K562 (cell line): ENCODE measurements around the gene CST4. TPM values are rescaled to one million over a fixed set of nuclear protein-coding genes. Genes with fewer than 3 reads are reported as not detected.

Experiments
- ATAC-seq: fragments of 200-7000 bp; cut with Tn5 transposase; 3 replicates; pipeline ENCODE4 v1.9.1; 2020; ENCODE audit warnings: moderate library complexity
- BruUV-seq: library from RNA; stranded (reverse); fragments of 400-500 nt; replicated peaks from 2 replicates; lab custom pipeline; 2021; lab: Mats Ljungman, UMichigan
- CTCF ChIA-PET: fragments of 300-600 bp; formaldehyde crosslinking; extraction: SDS; loops from one replicate; lab custom pipeline; 2021; ENCODE audit warnings: low intra/inter-chr PET ratio; lab: Yijun Ruan, JAX
- POLR2A ChIA-PET: fragments of 300-600, 350-650 bp; sonication (Branson Sonifier 250); formaldehyde crosslinking; extraction: SDS; loops from one replicate; lab custom pipeline; 2021; ENCODE audit warnings: antibody characterized with exemption, inconsistent platforms; lab: Yijun Ruan, JAX
- DNase-seq, 4 experiments: peaks; one replicate each; pipeline versions ENCODE4 v3.0.0 to v3.0.0-alpha.2; 2011 to 2018; ENCODE audit warnings: low spot score in 3 of 4, mixed read lengths in 3 of 4; ENCODE audit errors: extremely low read depth in 1 of 4
- FAIRE-seq: peaks from 2 replicates; lab custom pipeline; 2011; peaks lifted over from hg19 to GRCh38; lab: Jason Lieb, UNC
- H2AFZ ChIP-seq: 2 replicates; pipeline ENCODE4 v1.6.0; 2011; ENCODE audit warnings: low read depth, low read length, control low read depth, inconsistent platforms
- H3K27ac ChIP-seq: fragments of 200-600 bp; 3 replicates; pipeline ENCODE4 v1.8.0; 2011; ENCODE audit warnings: low read depth, mild to moderate bottlenecking, control low read depth, inconsistent platforms, low read length, moderate library complexity, mixed read lengths; ENCODE audit errors: extremely low read depth
- H3K27me3 ChIP-seq, 2 experiments: fragments of 300-600 bp in 1 of 2; 2 replicates in 1 of 2; 3 replicates in 1 of 2; pipeline versions ENCODE4 v1.6.0 to v1.8.0; 2011; ENCODE audit warnings: inconsistent platforms in 2 of 2, low read length in 2 of 2, mild to moderate bottlenecking in 1 of 2, mixed read lengths in 1 of 2, moderate library complexity in 1 of 2; ENCODE audit not compliant: control insufficient read depth in 2 of 2, insufficient read depth in 2 of 2
- H3K36me3 ChIP-seq: fragments of 300-600 bp; 3 replicates; pipeline ENCODE4 v1.8.0; 2011; ENCODE audit warnings: mild to moderate bottlenecking, low read length, inconsistent platforms; ENCODE audit not compliant: control insufficient read depth, insufficient read depth
- H3K4me1 ChIP-seq, 2 experiments: fragments of 200-600 bp in 1 of 2; replicated peaks in 1 of 2; 2 replicates in 1 of 2; 3 replicates in 1 of 2; pipeline versions ENCODE4 v1.5.1 to v1.8.0; 2011; ENCODE audit warnings: inconsistent platforms in 2 of 2, low read length in 2 of 2, mild to moderate bottlenecking in 1 of 2, mixed read lengths in 1 of 2, moderate library complexity in 1 of 2; ENCODE audit not compliant: control insufficient read depth in 2 of 2, insufficient read depth in 2 of 2
- H3K4me2 ChIP-seq: 2 replicates; pipeline ENCODE4 v1.6.1; 2011; ENCODE audit warnings: low read length, control low read depth, inconsistent platforms, mixed read lengths; ENCODE audit not compliant: insufficient read depth
- H3K4me3 ChIP-seq: fragments of 200-600 bp; sonication (generic), shearing (Covaris generic); 2 replicates; pipeline ENCODE4 v1.5.1; 2016; ENCODE audit warnings: control low read depth, inconsistent platforms
- H3K79me2 ChIP-seq: fragments of 200-600 bp; 3 replicates; pipeline ENCODE4 v1.8.0; 2011; ENCODE audit warnings: low read length, inconsistent platforms; ENCODE audit not compliant: control insufficient read depth, insufficient read depth
- H3K9ac ChIP-seq, 2 experiments: 2 replicates each; pipeline versions ENCODE4 v1.6.0 to v1.6.1; 2011; ENCODE audit warnings: low read depth in 2 of 2, low read length in 2 of 2, control low read depth in 1 of 2, inconsistent platforms in 1 of 2, mild to moderate bottlenecking in 1 of 2, mixed read lengths in 1 of 2; ENCODE audit not compliant: insufficient read depth in 1 of 2
- H3K9me1 ChIP-seq: one replicate; pipeline ENCODE4 v1.6.0; 2011; ENCODE audit warnings: inconsistent platforms, mild to moderate bottlenecking, low read length, moderate library complexity; ENCODE audit not compliant: control insufficient read depth, insufficient read depth
- H3K9me3 ChIP-seq: replicated peaks from 2 replicates; pipeline ENCODE4 v1.5.1; 2011; ENCODE audit warnings: low read depth, low read length, inconsistent platforms; ENCODE audit not compliant: control insufficient read depth, insufficient read depth
- H4K20me1 ChIP-seq: replicated peaks from 2 replicates; pipeline ENCODE4 v1.6.1; 2011; ENCODE audit warnings: low read length, inconsistent platforms, mixed read lengths; ENCODE audit not compliant: control insufficient read depth, insufficient read depth
- CHD4 ChIP-seq: fragments of 200-600 bp; sonication (generic); IDR thresholded peaks from 3 replicates; pipeline ENCODE4 v1.6.1; 2012; ENCODE audit warnings: low read depth, mild to moderate bottlenecking, mixed read lengths, low read length, inconsistent platforms; ENCODE audit not compliant: insufficient read depth, insufficient replicate concordance, poor library complexity, severe bottlenecking
- SMAD2 ChIP-seq: fragments of 150-350 bp; IDR thresholded peaks from 2 replicates; pipeline ENCODE4 v1.6.1; 2014; ENCODE audit warnings: low read depth, mild to moderate bottlenecking, low read length
- XRCC4 ChIP-seq: IDR thresholded peaks from one replicate; pipeline ENCODE4 v1.6.1; 2011; ENCODE audit not compliant: insufficient read depth, insufficient read length; ENCODE audit errors: extremely low read depth
- ZNF197 ChIP-seq: fragments of 200-800 bp; sonication (Bioruptor generic); IDR thresholded peaks from 2 replicates; pipeline ENCODE4 v1.6.1; 2016; ENCODE audit warnings: low read depth, missing genetic modification characterization, missing compliant biosample characterization
- WGBS: fragments of 100-300 bp; shearing (Covaris generic); methylation state at CpG from one replicate; pipeline ENCODE4 v1.1.6; 2016; ENCODE audit warnings: low coverage, mixed read lengths; ENCODE audit not compliant: insufficient coverage; ENCODE audit errors: missing lambda C conversion rate; 5-methylcytosine and 5-hydroxymethylcytosine counted together
- in situ Hi-C: fragments of 300-500 bp; cut with MboI; formaldehyde crosslinking; loops from 4 replicates; pipeline ENCODE4 v1.15.0; 2018; ENCODE audit warnings: inconsistent platforms, mixed read lengths
- intact Hi-C: fragments of 100-400 bp; cut with micrococcal nuclease; formaldehyde crosslinking; loops from 2 replicates; pipeline ENCODE4 v1.14.2; 2022
- polyA plus RNA-seq, 8 experiments: library from polyadenylated mRNA; depleted of rRNA in 4 of 8; stranded (reverse) in 5 of 8; unstranded in 3 of 8; fragments of >200 nt; fragmentation: Nextera tagmentation in 2 of 8; fragmentation: Illumina TruSeq in 1 of 8; extraction: Ambion mirVana in 2 of 8; extraction: Trizol in 1 of 8; gene quantifications; 2 replicates each; pipeline versions ENCODE4 v1.2.1 to v1.2.3, GENCODE V29; 2011 to 2014; ENCODE audit warnings: inconsistent platforms in 1 of 8, missing spikeins in 1 of 8
- total RNA-seq, 7 experiments: library from RNA; depleted of rRNA in 6 of 7; stranded (reverse); fragments of >200 nt in 6 of 7; fragmentation: Illumina TruSeq in 2 of 7; extraction: Trizol in 2 of 7; gene quantifications; 2 replicates each; pipeline versions ENCODE4 v1.2.1 to v1.2.3, GENCODE V29; 2011 to 2021; ENCODE audit warnings: low replicate concordance in 1 of 7
- TF ChIP-seq, protein P1 (sequence below): fragments of 250-450 bp; sonication (Bioruptor Pico); IDR thresholded peaks from 2 replicates; pipeline ENCODE4 v1.4.0; 2020; ENCODE audit warnings: mild to moderate bottlenecking, moderate library complexity
- TF ChIP-seq, protein P2 (sequence below), 2 experiments: fragments of 150-350 bp in 1 of 2; IDR thresholded peaks; 2 replicates each; pipeline ENCODE4 v1.6.1; 2012 to 2016; ENCODE audit warnings: low read depth in 2 of 2, low read length in 2 of 2, mild to moderate bottlenecking in 1 of 2, moderate library complexity in 1 of 2
- TF ChIP-seq, protein P3 (sequence below): sonication (generic); formaldehyde crosslinking; IDR thresholded peaks from 2 replicates; pipeline ENCODE4 v1.8.0; 2022; ENCODE audit warnings: mild to moderate bottlenecking, missing genetic modification reagents

CST4 gene
- total and polyA plus RNA-seq, 9 of the 15 experiments (the other 6 are each of a cell fraction or from before 2014, with no cell fraction given): not detected

DNA sequence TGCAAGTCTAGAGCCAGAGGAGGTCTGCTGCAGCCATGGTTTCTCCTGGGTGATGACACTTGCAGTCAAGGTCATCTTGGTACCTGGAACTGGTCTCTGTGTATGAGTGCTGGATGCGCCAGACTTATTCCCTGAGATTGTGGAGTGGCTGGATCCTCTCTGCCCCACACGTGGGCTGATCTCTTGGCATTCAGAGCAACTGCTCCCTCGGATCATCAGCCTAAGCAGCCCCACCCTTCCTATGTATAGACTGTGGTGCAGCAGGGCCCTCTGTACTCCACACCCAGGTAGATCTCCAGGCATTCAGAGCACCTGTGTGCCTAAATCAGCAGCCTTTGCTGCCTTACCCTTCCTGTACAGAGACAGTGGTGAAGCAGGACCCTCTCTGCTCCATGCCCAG lies 12.1 kb upstream of the CST4 start:
- H3K9me3 ChIP-seq: no peaks in the 10 kb centered on the region
- H3K4me2 ChIP-seq: no peak overlapping the region
- no peaks in the 10 kb centered on the region for H3K27me3 ChIP-seq
- no peak overlapping the region for H2AFZ ChIP-seq
- H3K4me1 ChIP-seq: no peaks in the 10 kb centered on the region
- no peaks in the 10 kb centered on the region for H4K20me1 ChIP-seq
- TF ChIP-seq, protein P1, sequence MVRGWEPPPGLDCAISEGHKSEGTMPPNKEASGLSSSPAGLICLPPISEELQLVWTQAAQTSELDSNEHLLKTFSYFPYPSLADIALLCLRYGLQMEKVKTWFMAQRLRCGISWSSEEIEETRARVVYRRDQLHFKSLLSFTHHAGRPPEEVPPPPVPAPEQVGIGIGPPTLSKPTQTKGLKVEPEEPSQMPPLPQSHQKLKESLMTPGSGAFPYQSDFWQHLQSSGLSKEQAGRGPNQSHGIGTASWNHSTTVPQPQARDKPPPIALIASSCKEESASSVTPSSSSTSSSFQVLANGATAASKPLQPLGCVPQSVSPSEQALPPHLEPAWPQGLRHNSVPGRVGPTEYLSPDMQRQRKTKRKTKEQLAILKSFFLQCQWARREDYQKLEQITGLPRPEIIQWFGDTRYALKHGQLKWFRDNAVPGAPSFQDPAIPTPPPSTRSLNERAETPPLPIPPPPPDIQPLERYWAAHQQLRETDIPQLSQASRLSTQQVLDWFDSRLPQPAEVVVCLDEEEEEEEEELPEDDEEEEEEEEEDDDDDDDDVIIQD (CRISPR knock-in tag): no peak
- no peak for TF ChIP-seq CHD4
- TF ChIP-seq ZNF197 (CRISPR knock-in tag): no peak
- no peak for TF ChIP-seq XRCC4
- TF ChIP-seq, protein P2, sequence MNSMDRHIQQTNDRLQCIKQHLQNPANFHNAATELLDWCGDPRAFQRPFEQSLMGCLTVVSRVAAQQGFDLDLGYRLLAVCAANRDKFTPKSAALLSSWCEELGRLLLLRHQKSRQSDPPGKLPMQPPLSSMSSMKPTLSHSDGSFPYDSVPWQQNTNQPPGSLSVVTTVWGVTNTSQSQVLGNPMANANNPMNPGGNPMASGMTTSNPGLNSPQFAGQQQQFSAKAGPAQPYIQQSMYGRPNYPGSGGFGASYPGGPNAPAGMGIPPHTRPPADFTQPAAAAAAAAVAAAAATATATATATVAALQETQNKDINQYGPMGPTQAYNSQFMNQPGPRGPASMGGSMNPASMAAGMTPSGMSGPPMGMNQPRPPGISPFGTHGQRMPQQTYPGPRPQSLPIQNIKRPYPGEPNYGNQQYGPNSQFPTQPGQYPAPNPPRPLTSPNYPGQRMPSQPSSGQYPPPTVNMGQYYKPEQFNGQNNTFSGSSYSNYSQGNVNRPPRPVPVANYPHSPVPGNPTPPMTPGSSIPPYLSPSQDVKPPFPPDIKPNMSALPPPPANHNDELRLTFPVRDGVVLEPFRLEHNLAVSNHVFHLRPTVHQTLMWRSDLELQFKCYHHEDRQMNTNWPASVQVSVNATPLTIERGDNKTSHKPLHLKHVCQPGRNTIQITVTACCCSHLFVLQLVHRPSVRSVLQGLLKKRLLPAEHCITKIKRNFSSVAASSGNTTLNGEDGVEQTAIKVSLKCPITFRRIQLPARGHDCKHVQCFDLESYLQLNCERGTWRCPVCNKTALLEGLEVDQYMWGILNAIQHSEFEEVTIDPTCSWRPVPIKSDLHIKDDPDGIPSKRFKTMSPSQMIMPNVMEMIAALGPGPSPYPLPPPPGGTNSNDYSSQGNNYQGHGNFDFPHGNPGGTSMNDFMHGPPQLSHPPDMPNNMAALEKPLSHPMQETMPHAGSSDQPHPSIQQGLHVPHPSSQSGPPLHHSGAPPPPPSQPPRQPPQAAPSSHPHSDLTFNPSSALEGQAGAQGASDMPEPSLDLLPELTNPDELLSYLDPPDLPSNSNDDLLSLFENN (IDR thresholded peaks at IDR 0.05; ENCODE audit: low read depth in 2 of 2, low read length in 2 of 2): no peak
- no peak for TF ChIP-seq SMAD2
- TF ChIP-seq, protein P3, sequence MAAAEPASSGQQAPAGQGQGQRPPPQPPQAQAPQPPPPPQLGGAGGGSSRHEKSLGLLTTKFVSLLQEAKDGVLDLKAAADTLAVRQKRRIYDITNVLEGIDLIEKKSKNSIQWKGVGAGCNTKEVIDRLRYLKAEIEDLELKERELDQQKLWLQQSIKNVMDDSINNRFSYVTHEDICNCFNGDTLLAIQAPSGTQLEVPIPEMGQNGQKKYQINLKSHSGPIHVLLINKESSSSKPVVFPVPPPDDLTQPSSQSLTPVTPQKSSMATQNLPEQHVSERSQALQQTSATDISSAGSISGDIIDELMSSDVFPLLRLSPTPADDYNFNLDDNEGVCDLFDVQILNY: no peak
- H3K9ac ChIP-seq: no peak overlapping the region
- ChIA-PET POLR2A (no interaction called here), CTCF (no interaction called here)
- DNase-seq: no peak
- in situ Hi-C loops (loop anchor here (5.0 kb wide), 1 partner anchor 146 kb away; no protein-coding TSS in a partner anchor), intact Hi-C loops (no loop called here)
- H3K36me3 ChIP-seq: no peaks in the 10 kb centered on the region
- no peaks in the 10 kb centered on the region for H3K9me1 ChIP-seq
- no peak for FAIRE-seq
- no peaks in the 10 kb centered on the region for H3K79me2 ChIP-seq
- H3K27ac ChIP-seq: no peak overlapping the region
- WGBS: 0% methylated on average over 2 of the region's 3 CpGs
- ATAC-seq: no peak
- no peak overlapping the region for H3K4me3 ChIP-seq
- BruUV-seq: no TSS peak
